Umbilical cord (tissue), 2 donors: ENCODE data around the gene GRM2. TPM values are rescaled to one million over a fixed set of nuclear protein-coding genes. Genes with fewer than 3 reads are reported as not detected.
A peak's percentile ranks its signal among the peaks of the same experiment; 100 is the strongest.

Experiments used
- DNase-seq: peaks from one replicate; pipeline ENCODE4 v3.0.0-alpha.2; 2015; ENCODE audit warnings: low spot score
- total RNA-seq: library from RNA; depleted of rRNA; stranded (reverse); fragments of >200 nt; gene quantifications from one replicate; pipeline ENCODE4 v1.2.3, GENCODE V29; 2014; ENCODE audit warnings: low replicate concordance; ENCODE audit not compliant: insufficient read depth

Gene GRM2
- total RNA-seq = 0.24 TPM

GRCh38 chr3:51706788-51707731, at the start of gene GRM2:
Gene GRM2 (plus strand): TSS chr3:51707068. CDS start chr3:51708984, 1,916 bp downstream.
- DNase-seq = peak; percentile 90

GRCh38 chr3:51657234-51657633, 49.6 kb upstream of the GRM2 start:
- no peak for DNase-seq

GRCh38 chr3:51659942-51660341, 46.9 kb upstream of the GRM2 start:
- no peak for DNase-seq

- no peak for DNase-seq
Measured at GRCh38 chr3:51662456-51662855, 44.4 kb upstream of the GRM2 start.

- no peak for DNase-seq
Measured at GRCh38 chr3:51668756-51669155, 38.1 kb upstream of the GRM2 start.

GRCh38 chr3:51669241-51670052, 37.4 kb upstream of the GRM2 start:
- peak; percentile 81 for DNase-seq

GRCh38 chr3:51670053-51670822, 36.6 kb upstream of the GRM2 start:
- DNase-seq = no peak

GRCh38 chr3:51670823-51671733, 35.8 kb upstream of the GRM2 start, which contains the start of gene TEX264:
Gene TEX264 (plus strand): TSS chr3:51671252. CDS start chr3:51674305, 3,053 bp downstream.
- DNase-seq = peak; percentile 93

- DNase-seq = peak; percentile 77
Measured at GRCh38 chr3:51671734-51672475, 35.0 kb upstream of the GRM2 start.

GRCh38 chr3:51673181-51673801, 33.6 kb upstream of the GRM2 start:
- no peak for DNase-seq

GRCh38 chr3:51673802-51674654, 32.8 kb upstream of the GRM2 start:
- no peak for DNase-seq

GRCh38 chr3:51675201-51675611, 31.7 kb upstream of the GRM2 start:
- DNase-seq = no peak

- no peak for DNase-seq
Measured at GRCh38 chr3:51676102-51676640, 30.7 kb upstream of the GRM2 start.

- no peak for DNase-seq
Measured at GRCh38 chr3:51677358-51677757, 29.5 kb upstream of the GRM2 start.

GRCh38 chr3:51678186-51678585, 28.7 kb upstream of the GRM2 start:
- DNase-seq = no peak

GRCh38 chr3:51678641-51679040, 28.2 kb upstream of the GRM2 start:
- DNase-seq = no peak

- DNase-seq = no peak
Measured at GRCh38 chr3:51679318-51679717, 27.6 kb upstream of the GRM2 start.

GRCh38 chr3:51679777-51680176, 27.1 kb upstream of the GRM2 start:
- DNase-seq = no peak
